Liver (tissue), 9 donors: Measurements from ENCODE around the gene ATF7IP. TPM values are rescaled to one million over a fixed set of nuclear protein-coding genes. Genes with fewer than 3 reads are reported as not detected.
A peak's percentile ranks its signal among the peaks of the same experiment; 100 is the strongest.
"Not testable (repeated sequence)": the region's sequence is repeated elsewhere in the genome, so short reads cannot be mapped to it uniquely, and the experiment has no call there.

Experiments
- DNase-seq: peaks from one replicate; pipeline ENCODE4 v3.0.0-alpha.2; 2017; ENCODE audit warnings: low spot score
- H3K27ac ChIP-seq, 2 donors: one replicate each; pipeline ENCODE4 v1.7.0; 2013; ENCODE audit warnings: inconsistent platforms in 2 of 2, low read length in 2 of 2, control low read depth in 1 of 2, low read depth in 1 of 2, mild to moderate bottlenecking in 1 of 2
- H3K27me3 ChIP-seq, 4 donors: one replicate each; pipeline versions ENCODE4 v1.6.1 to v1.7.0; 2013; ENCODE audit warnings: low read length in 3 of 4, inconsistent platforms in 1 of 4, mild to moderate bottlenecking in 1 of 4, moderate library complexity in 1 of 4; ENCODE audit not compliant: control insufficient read depth in 4 of 4, insufficient read depth in 4 of 4
- H3K36me3 ChIP-seq, 4 donors: one replicate each; pipeline versions ENCODE4 v1.6.1 to v1.7.0; 2013; ENCODE audit warnings: low read length in 3 of 4, mild to moderate bottlenecking in 3 of 4, low read depth in 1 of 4, moderate library complexity in 1 of 4; ENCODE audit not compliant: control insufficient read depth in 4 of 4, insufficient read depth in 3 of 4
- H3K4me1 ChIP-seq, 4 donors: one replicate each; pipeline versions ENCODE4 v1.6.1 to v1.7.0; 2013; ENCODE audit warnings: low read length in 3 of 4, mild to moderate bottlenecking in 3 of 4, moderate library complexity in 1 of 4; ENCODE audit not compliant: control insufficient read depth in 4 of 4, insufficient read depth in 4 of 4
- H3K4me3 ChIP-seq, 3 donors: one replicate each; pipeline versions ENCODE4 v1.6.1 to v1.7.0; 2013; ENCODE audit warnings: low read length in 3 of 3, control low read depth in 1 of 3, low read depth in 1 of 3, mild to moderate bottlenecking in 1 of 3
- H3K9ac ChIP-seq, 2 donors: one replicate each; pipeline ENCODE4 v1.7.0; 2013; ENCODE audit warnings: low read length in 2 of 2, mild to moderate bottlenecking in 2 of 2, moderate library complexity in 2 of 2, control low read depth in 1 of 2, low read depth in 1 of 2
- H3K9me3 ChIP-seq, 4 donors: one replicate each; pipeline versions ENCODE4 v1.6.1 to v1.7.0; 2013; ENCODE audit warnings: low read length in 3 of 4; ENCODE audit not compliant: control insufficient read depth in 4 of 4
- CTCF ChIP-seq: fragments of 150-350 bp; IDR thresholded peaks from 2 replicates; pipeline ENCODE4 v1.5.1; 2017; ENCODE audit warnings: improper control_type of control experiment, low read depth, low read length; ENCODE audit not compliant: missing input control
- EGR1 ChIP-seq, 2 donors: IDR thresholded peaks; 2 replicates each; pipeline ENCODE4 v1.6.1; 2016 to 2018; ENCODE audit warnings: antibody characterized with exemption in 2 of 2, low read depth in 2 of 2
- FOXA1 ChIP-seq: IDR thresholded peaks from 2 replicates; pipeline ENCODE4 v1.6.1; 2016; ENCODE audit warnings: antibody characterized with exemption
- FOXA2 ChIP-seq: IDR thresholded peaks from 2 replicates; pipeline ENCODE4 v1.6.1; 2016; ENCODE audit warnings: antibody characterized with exemption
- HNF4A ChIP-seq, 2 donors: conservative IDR thresholded peaks; 2 replicates each; pipeline ENCODE4 v1.6.1; 2016; ENCODE audit warnings: antibody characterized with exemption in 2 of 2, mild to moderate bottlenecking in 2 of 2
- JUND ChIP-seq, 2 donors: IDR thresholded peaks; 2 replicates each; pipeline ENCODE4 v1.6.1; 2016; ENCODE audit warnings: antibody characterized with exemption in 2 of 2
- MAX ChIP-seq: IDR thresholded peaks from 2 replicates; pipeline ENCODE4 v1.6.1; 2016; ENCODE audit warnings: antibody characterized with exemption
- RAD21 ChIP-seq, 2 donors: IDR thresholded peaks; 2 replicates each; pipeline ENCODE4 v1.6.1; 2016; ENCODE audit warnings: antibody characterized with exemption in 2 of 2, mild to moderate bottlenecking in 2 of 2
- REST ChIP-seq: IDR thresholded peaks from 2 replicates; pipeline ENCODE4 v1.6.1; 2016; ENCODE audit warnings: antibody characterized with exemption, mild to moderate bottlenecking
- RXRA ChIP-seq, 2 donors: IDR thresholded peaks; 2 replicates each; pipeline ENCODE4 v1.6.1; 2017 to 2018; ENCODE audit warnings: antibody characterized with exemption in 2 of 2, mild to moderate bottlenecking in 1 of 2
- SP1 ChIP-seq: IDR thresholded peaks from 2 replicates; pipeline ENCODE4 v1.6.1; 2018; ENCODE audit warnings: antibody characterized with exemption, mild to moderate bottlenecking
- TAF1 ChIP-seq: conservative IDR thresholded peaks from 2 replicates; pipeline ENCODE4 v1.6.1; 2016; ENCODE audit warnings: antibody characterized with exemption, mild to moderate bottlenecking
- YY1 ChIP-seq: IDR thresholded peaks from 2 replicates; pipeline ENCODE4 v1.6.1; 2016; ENCODE audit warnings: antibody characterized with exemption, mild to moderate bottlenecking
- ZBTB33 ChIP-seq: IDR thresholded peaks from 2 replicates; pipeline ENCODE4 v1.6.1; 2016; ENCODE audit warnings: antibody characterized with exemption
- whole genome bisulfite sequencing: extraction: QIAGEN DNeasy Blood & Tissue Kit; methylation state at CpG from one replicate; pipeline ENCODE4 v1.1.7; 2013; 5-methylcytosine and 5-hydroxymethylcytosine counted together
- polyA plus RNA-seq, 2 donors: library from polyadenylated mRNA; stranded (reverse) in 1 of 2; unstranded in 1 of 2; fragments of 200-250 nt in 1 of 2; fragments of >200 nt in 1 of 2; fragmentation: Nextera tagmentation in 1 of 2; extraction: Ambion mirVana in 1 of 2; gene quantifications; one replicate each; pipeline versions ENCODE4 v1.2.1 to v1.2.3, GENCODE V29; 2013 to 2015
- total RNA-seq, 2 donors: library from RNA; depleted of rRNA; stranded (reverse); fragments of >200 nt; gene quantifications; one replicate each; pipeline ENCODE4 v1.2.3, GENCODE V29; 2014
- donor health status: healthy.
- donor health status: healthy.
- donor health status: healthy.
- donor health status: healthy.
- donor health status: healthy.

ATF7IP gene
- total and polyA plus RNA-seq, 4 donors: 3.9 to 25.6 (median 19.9) TPM

GRCh38 chr12:14402697-14403096 lies 37.2 kb downstream of the ATF7IP start (continued):
- TF ChIP-seq CTCF (no peak), TAF1 (no peak), JUND (IDR thresholded peaks at IDR 0.05) (no peak), EGR1 (IDR thresholded peaks at IDR 0.05; ENCODE audit: low read depth in 2 of 2) (no peak)

GRCh38 chr12:14403293-14403692 lies 37.8 kb downstream of the ATF7IP start:
- DNase-seq: no peak
- WGBS: 12% methylated on average over 1 of the region's 1 CpG
- H3K9ac ChIP-seq: no peak overlapping the region
- no peaks in the 10 kb centered on the region for H3K27me3 ChIP-seq
- peaks cover 0 to 1% (median 0%) of the 10 kb centered on the region in 4 donors for H3K36me3 ChIP-seq
- H3K4me1 ChIP-seq: peaks cover 3 to 21% (median 16%) of the 10 kb centered on the region in 4 donors
- no peaks in the 10 kb centered on the region for H3K9me3 ChIP-seq
- peak overlapping the region in 1 of 2 donors; percentile 36 for H3K27ac ChIP-seq
- H3K4me3 ChIP-seq: peak overlapping the region in 1 of 3 donors; percentile 20
- no peak for TF ChIP-seq ZBTB33
- TF ChIP-seq JUND (IDR thresholded peaks at IDR 0.05): peak in 1 of 2 donors; percentile 37
- TF ChIP-seq FOXA2: peak; percentile 9
- TF ChIP-seq HNF4A (conservative IDR thresholded peaks at IDR 0.05): peak in 1 of 2 donors; percentile 11

GRCh38 chr12:14403711-14404196 lies 38.3 kb downstream of the ATF7IP start:
- Histone ChIP-seq H3K9me3 (no peaks in the 10 kb centered on the region), H3K36me3 (peaks cover 0 to 1% (median 0%) of the 10 kb centered on the region in 4 donors), H3K4me3 (peak overlapping the region in 1 of 3 donors; percentile 20), H3K4me1 (peaks cover 3 to 19% (median 16%) of the 10 kb centered on the region in 4 donors), H3K27ac (peak overlapping the region; percentile 36 to 46), H3K9ac (no peak overlapping the region), H3K27me3 (no peaks in the 10 kb centered on the region)
- TF ChIP-seq HNF4A (conservative IDR thresholded peaks at IDR 0.05): peak in 1 of 2 donors; percentile 25
- peak in 1 of 2 donors; percentile 5 for TF ChIP-seq JUND (IDR thresholded peaks at IDR 0.05)
- TF ChIP-seq MAX: peak; percentile 22
- TF ChIP-seq YY1: peak; percentile 54
- no peak for TF ChIP-seq FOXA1
- no peak for TF ChIP-seq EGR1 (IDR thresholded peaks at IDR 0.05; ENCODE audit: low read depth in 2 of 2)
- TF ChIP-seq REST: peak; percentile 33
- peak in 1 of 2 donors; percentile 18 for TF ChIP-seq RXRA (IDR thresholded peaks at IDR 0.05)
- TF ChIP-seq RAD21 (IDR thresholded peaks at IDR 0.05): peak in 1 of 2 donors; percentile 23
- peak; percentile 26 for TF ChIP-seq SP1
- no peak for DNase-seq
- WGBS: 6% methylated on average over 1 of the region's 1 CpG

- H3K9ac ChIP-seq, H3K4me3 ChIP-seq, H3K9me3 ChIP-seq, DNase-seq, H3K27me3 ChIP-seq, H3K36me3 ChIP-seq, H3K27ac ChIP-seq: not testable (repeated sequence)
- H3K4me1 ChIP-seq: peaks cover 3 to 17% (median 15%) of the 10 kb centered on the region in 4 donors
- WGBS: 88% methylated on average over 2 of the region's 2 CpGs
These were observed 39.9 kb downstream of the ATF7IP start for GRCh38 chr12:14405407-14405806.
